A549 (cell line): ENCODE data around the gene ONECUT3. TPM values are rescaled to one million over a fixed set of nuclear protein-coding genes. Genes with fewer than 3 reads are reported as not detected.
A peak's percentile ranks its signal among the peaks of the same experiment; 100 is the strongest.

Source experiments
- ATAC-seq, 2 experiments: fragments of 200-7000 bp in 1 of 2; fragments of >200 bp in 1 of 2; cut with Nextera tagmentation in 1 of 2; cut with Tn5 transposase in 1 of 2; 3 replicates each; pipeline versions ENCODE4 v1.8.0 to v1.9.1; 2018 to 2020; ENCODE audit warnings: mild to moderate bottlenecking in 1 of 2, moderate library complexity in 1 of 2
- CTCF ChIA-PET: fragments of 300-600 bp; sonication (Branson Sonifier 250); formaldehyde crosslinking; extraction: SDS; loops from one replicate; lab custom pipeline; 2021; ENCODE audit warnings: antibody characterized with exemption, inconsistent platforms; lab: Yijun Ruan, JAX
- POLR2A ChIA-PET: fragments of 350-600 bp; formaldehyde crosslinking; extraction: SDS; loops from one replicate; lab custom pipeline; 2021; ENCODE audit warnings: antibody characterized with exemption, inconsistent platforms; lab: Yijun Ruan, JAX
- DNase-seq, 2 experiments: peaks; one replicate each; pipeline versions ENCODE4 v3.0.0 to v3.0.0-alpha.2; 2011 to 2016; ENCODE audit warnings: low read depth in 1 of 2, low spot score in 1 of 2
- FAIRE-seq: peaks from 2 replicates; lab custom pipeline; 2011; peaks lifted over from hg19 to GRCh38; lab: Jason Lieb, UNC
- H3K27ac ChIP-seq, 2 experiments: fragments of >200 bp; sonication (Bioruptor Twin); formaldehyde crosslinking; 3 replicates each; pipeline ENCODE4 v1.5.1; 2016 to 2017
- H3K4me1 ChIP-seq: fragments of >200 bp; sonication (Bioruptor Twin); formaldehyde crosslinking; 3 replicates; pipeline ENCODE4 v1.6.1; 2016
- H3K4me2 ChIP-seq: fragments of >200 bp; sonication (Bioruptor Twin); formaldehyde crosslinking; 3 replicates; pipeline ENCODE4 v1.6.1; 2016
- H3K4me3 ChIP-seq: fragments of >200 bp; sonication (Bioruptor Twin); formaldehyde crosslinking; 3 replicates; pipeline ENCODE4 v1.5.1; 2016
- H3K9me3 ChIP-seq: fragments of >200 bp; sonication (Bioruptor Twin); formaldehyde crosslinking; 3 replicates; pipeline ENCODE4 v1.6.1; 2016
- BHLHE40 ChIP-seq: IDR thresholded peaks from 2 replicates; pipeline ENCODE4 v1.6.1; 2012; ENCODE audit warnings: low read depth, low read length, inconsistent platforms
- CBX2 ChIP-seq: fragments of 200-600 bp; sonication (generic); IDR thresholded peaks from 2 replicates; pipeline ENCODE4 v1.6.1; 2016; ENCODE audit warnings: low read depth, mild to moderate bottlenecking, borderline replicate concordance
- CEBPB ChIP-seq, 2 experiments: fragments of >200 bp in 1 of 2; sonication (Bioruptor Twin) in 1 of 2; formaldehyde crosslinking in 1 of 2; IDR thresholded peaks; 2 replicates each; pipeline ENCODE4 v1.6.1; 2012 to 2016
- CHD4 ChIP-seq: fragments of 200-600 bp; sonication (generic); IDR thresholded peaks from 2 replicates; pipeline ENCODE4 v1.6.1; 2016; ENCODE audit warnings: antibody characterized with exemption, mild to moderate bottlenecking, borderline replicate concordance
- CTCF ChIP-seq: fragments of >200 bp; sonication (Bioruptor Twin); formaldehyde crosslinking; IDR thresholded peaks from 3 replicates; pipeline ENCODE4 v1.5.1; 2016
- EHMT2 ChIP-seq: fragments of 200-600 bp; sonication (generic); IDR thresholded peaks from 2 replicates; pipeline ENCODE4 v1.6.1; 2016; ENCODE audit warnings: antibody characterized with exemption, low read depth, mild to moderate bottlenecking, moderate library complexity
- FOSL2 ChIP-seq, 2 experiments: fragments of 450-650 bp in 1 of 2; fragments of >200 bp in 1 of 2; sonication (Bioruptor Twin) in 1 of 2; formaldehyde crosslinking; IDR thresholded peaks; 2 replicates each; pipeline versions ENCODE4 v1.5.0 to v1.6.1; 2016 to 2020; ENCODE audit warnings: mild to moderate bottlenecking in 1 of 2, moderate library complexity in 1 of 2
- HDAC2 ChIP-seq: fragments of 200-600 bp; sonication (generic); IDR thresholded peaks from 2 replicates; pipeline ENCODE4 v1.6.1; 2016
- JUN ChIP-seq, 2 experiments: fragments of >200 bp; sonication (Bioruptor Twin); formaldehyde crosslinking; IDR thresholded peaks; 2 replicates in 1 of 2; 3 replicates in 1 of 2; pipeline ENCODE4 v1.6.1; 2016 to 2017
- KDM1A ChIP-seq: fragments of 200-600 bp; sonication (generic); IDR thresholded peaks from 2 replicates; pipeline ENCODE4 v1.6.1; 2016; ENCODE audit warnings: low read depth, mild to moderate bottlenecking
- KDM5A ChIP-seq: fragments of 200-600 bp; sonication (generic); IDR thresholded peaks from 2 replicates; pipeline ENCODE4 v1.6.1; 2016; ENCODE audit warnings: antibody characterized with exemption, mild to moderate bottlenecking
- MAFK ChIP-seq: fragments of 450-650 bp; IDR thresholded peaks from 2 replicates; pipeline ENCODE4 v1.6.1; 2014; ENCODE audit not compliant: partially characterized antibody
- MAZ ChIP-seq: fragments of 150-350 bp; IDR thresholded peaks from 2 replicates; pipeline ENCODE4 v1.6.1; 2014; ENCODE audit warnings: antibody characterized with exemption, low read depth, low read length, borderline replicate concordance
- NPAS2 ChIP-seq: fragments of 250-450 bp; sonication (Bioruptor Pico); IDR thresholded peaks from 2 replicates; pipeline ENCODE4 v1.8.0; 2022; ENCODE audit warnings: mild to moderate bottlenecking, moderate library complexity, borderline replicate concordance
- PHF8 ChIP-seq: fragments of 200-600 bp; sonication (generic); IDR thresholded peaks from 2 replicates; pipeline ENCODE4 v1.6.1; 2016; ENCODE audit warnings: low read depth, mild to moderate bottlenecking, antibody characterized with exemption, moderate library complexity, borderline replicate concordance
- RNF2 ChIP-seq: fragments of 200-600 bp; sonication (generic); IDR thresholded peaks from 2 replicates; pipeline ENCODE4 v1.6.1; 2016; ENCODE audit warnings: low read depth, mild to moderate bottlenecking, antibody characterized with exemption, moderate library complexity, borderline replicate concordance
- TFCP2L1 ChIP-seq: fragments of 250-450 bp; sonication (Bioruptor Pico); IDR thresholded peaks from 2 replicates; pipeline ENCODE4 v1.5.0; 2021; ENCODE audit warnings: mild to moderate bottlenecking
- ZC3H11A ChIP-seq: fragments of 450-650 bp; IDR thresholded peaks from 2 replicates; pipeline ENCODE4 v1.6.1; 2014; ENCODE audit warnings: antibody characterized with exemption, mild to moderate bottlenecking
- ZNF302 ChIP-seq: fragments of 250-450 bp; sonication (Bioruptor Pico); IDR thresholded peaks from 2 replicates; pipeline ENCODE4 v1.9.0; 2021; ENCODE audit warnings: inconsistent platforms, mild to moderate bottlenecking, moderate library complexity
- WGBS: methylation state at CpG from one replicate; pipeline ENCODE4 v1.1.6; 2017; ENCODE audit errors: missing lambda C conversion rate; 5-methylcytosine and 5-hydroxymethylcytosine counted together
- polyA plus RNA-seq, 4 experiments: library from polyadenylated mRNA; depleted of rRNA in 3 of 4; stranded (reverse); fragments of >200 nt; fragmentation: RNase III in 1 of 4; extraction: RNeasy Plus Mini Kit Qiagen cat#74134 plus additional on column Dnase treatment in 1 of 4; gene quantifications; 2 replicates in 3 of 4; 3 replicates in 1 of 4; pipeline ENCODE4 v1.2.3, GENCODE V29; 2011 to 2017
- TF ChIP-seq, protein P1 (sequence below): fragments of 150-350 bp; IDR thresholded peaks from 2 replicates; pipeline ENCODE4 v1.6.1; 2014; ENCODE audit warnings: low read depth, mild to moderate bottlenecking, low read length
- TF ChIP-seq, protein P2 (sequence below): fragments of >200 bp; sonication (Bioruptor Twin); formaldehyde crosslinking; IDR thresholded peaks from 3 replicates; pipeline ENCODE4 v1.6.1; 2016
- TF ChIP-seq, protein P3 (sequence below): fragments of >200 bp; sonication (Bioruptor Twin); formaldehyde crosslinking; IDR thresholded peaks from 2 replicates; pipeline ENCODE4 v1.6.1; 2016

Gene ONECUT3
- polyA plus RNA-seq, 2 of the 4 experiments (the other 2 are of a cell fraction): 0.01 TPM; not detected in 1

DNA sequence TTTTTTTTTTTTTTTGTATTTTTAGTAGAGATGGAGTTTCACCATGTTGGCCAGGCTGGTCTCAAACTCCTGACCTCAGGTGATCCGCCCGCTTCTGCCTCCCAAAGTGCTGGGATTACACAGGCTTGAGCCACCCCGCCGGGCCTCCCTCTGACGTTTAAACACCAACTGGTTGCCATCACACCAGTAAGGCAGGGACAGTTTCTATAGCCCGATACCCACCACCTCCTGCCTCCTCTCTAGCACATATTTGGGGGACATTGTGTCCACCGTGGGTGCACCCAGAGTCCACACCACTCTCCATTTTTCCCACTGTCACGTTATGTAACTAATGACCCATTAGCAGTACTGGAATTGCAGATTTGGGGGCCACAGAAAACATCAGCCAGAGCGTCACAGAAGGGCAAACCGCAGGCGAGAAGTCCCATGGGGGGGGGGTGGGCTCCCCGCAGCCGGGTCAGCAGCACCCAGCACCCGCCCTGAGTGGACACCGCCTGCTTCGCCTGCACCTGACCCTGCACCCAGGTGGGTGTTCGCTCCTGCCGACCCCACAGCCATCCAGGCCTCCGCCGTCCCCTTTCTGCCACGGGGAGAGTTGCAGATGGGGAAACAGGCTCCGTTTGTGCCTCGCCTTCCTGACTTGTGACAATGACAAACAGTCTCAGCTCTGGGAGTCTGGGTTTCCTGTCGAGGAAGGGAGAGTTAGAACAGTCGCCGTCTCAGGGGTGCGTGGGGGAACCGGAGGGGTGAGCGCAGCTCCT lies 3.6 kb downstream of the ONECUT3 start:
- peak overlapping the region; percentile 24; the same call in 1 of the 3 replicates for H3K4me3 ChIP-seq

DNA sequence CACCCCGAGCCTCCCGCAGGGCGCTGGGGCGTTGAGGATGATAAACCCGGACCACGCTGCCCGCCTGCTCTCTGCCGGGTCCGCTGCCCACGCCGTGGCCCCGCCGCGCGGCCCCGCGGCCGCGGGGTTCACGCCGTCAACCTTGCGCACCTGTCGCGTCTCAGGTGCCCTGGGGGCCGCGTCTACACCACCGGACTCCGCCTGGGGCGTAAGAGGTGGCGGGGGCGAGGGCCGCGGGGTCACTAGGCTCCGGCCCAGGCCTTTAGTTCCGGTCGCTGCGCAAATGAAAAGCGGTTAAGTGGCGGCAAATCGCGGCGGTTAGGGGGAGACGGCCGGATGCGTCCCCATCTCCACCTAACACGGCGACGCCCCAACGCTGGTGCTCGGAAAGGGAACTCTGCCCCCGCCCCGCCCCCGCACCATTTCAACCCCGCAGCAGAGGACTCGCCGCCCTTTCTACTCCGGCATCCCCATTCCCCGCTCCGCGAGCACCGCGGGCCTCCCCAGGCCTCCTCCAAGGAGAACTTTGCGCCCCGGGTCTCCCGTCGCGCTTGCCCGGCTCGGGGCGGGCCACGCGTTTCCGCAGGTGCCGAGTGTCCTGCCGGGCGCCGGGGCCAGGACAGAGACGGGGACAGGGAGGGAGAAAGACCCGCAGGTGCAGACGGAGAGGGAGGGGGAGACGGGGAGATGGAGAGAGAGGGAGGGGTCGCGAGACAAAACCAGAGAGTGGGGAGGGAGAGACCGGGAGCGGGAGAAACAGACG lies 4.3 kb downstream of the ONECUT3 start:
- ChIA-PET CTCF (interaction anchor here (1.2 kb wide), 1 partner anchor 85 kb away, joined by 5 read pairs; no protein-coding TSS in a partner anchor), POLR2A (no interaction called here)
- under 1% methylated on average over 18 of the region's 86 CpGs for WGBS
- FAIRE-seq: no peak
- no peak for ATAC-seq
- Histone ChIP-seq H3K9me3 (no peaks in the 10 kb centered on the region), H3K27ac (no peak overlapping the region), H3K4me2 (peak overlapping the region; percentile 54), H3K4me3 (peak overlapping the region; percentile 24; the same call in 2 of the 3 replicates), H3K4me1 (peaks cover 10% of the 10 kb centered on the region; the same call in 2 of the 3 replicates)
- TF ChIP-seq TFCP2L1 (no peak), KDM1A (no peak), HDAC2 (no peak), MAFK (no peak), CEBPB (IDR thresholded peaks at IDR 0.05) (no peak), JUN (IDR thresholded peaks at IDR 0.05) (no peak), CHD4 (no peak), FOSL2 (IDR thresholded peaks at IDR 0.05) (no peak), FOSL2 (CRISPR knock-in tag; IDR thresholded peaks at IDR 0.05) (no peak), BHLHE40 (no peak), MAZ (no peak), ZNF302 (CRISPR knock-in tag) (no peak), RNF2 (no peak), ZC3H11A (no peak), CTCF (no peak), CBX2 (no peak), EHMT2 (no peak), KDM5A (no peak)
- TF ChIP-seq, protein P1, sequence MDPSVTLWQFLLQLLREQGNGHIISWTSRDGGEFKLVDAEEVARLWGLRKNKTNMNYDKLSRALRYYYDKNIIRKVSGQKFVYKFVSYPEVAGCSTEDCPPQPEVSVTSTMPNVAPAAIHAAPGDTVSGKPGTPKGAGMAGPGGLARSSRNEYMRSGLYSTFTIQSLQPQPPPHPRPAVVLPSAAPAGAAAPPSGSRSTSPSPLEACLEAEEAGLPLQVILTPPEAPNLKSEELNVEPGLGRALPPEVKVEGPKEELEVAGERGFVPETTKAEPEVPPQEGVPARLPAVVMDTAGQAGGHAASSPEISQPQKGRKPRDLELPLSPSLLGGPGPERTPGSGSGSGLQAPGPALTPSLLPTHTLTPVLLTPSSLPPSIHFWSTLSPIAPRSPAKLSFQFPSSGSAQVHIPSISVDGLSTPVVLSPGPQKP: no peak
- TF ChIP-seq, protein P2, sequence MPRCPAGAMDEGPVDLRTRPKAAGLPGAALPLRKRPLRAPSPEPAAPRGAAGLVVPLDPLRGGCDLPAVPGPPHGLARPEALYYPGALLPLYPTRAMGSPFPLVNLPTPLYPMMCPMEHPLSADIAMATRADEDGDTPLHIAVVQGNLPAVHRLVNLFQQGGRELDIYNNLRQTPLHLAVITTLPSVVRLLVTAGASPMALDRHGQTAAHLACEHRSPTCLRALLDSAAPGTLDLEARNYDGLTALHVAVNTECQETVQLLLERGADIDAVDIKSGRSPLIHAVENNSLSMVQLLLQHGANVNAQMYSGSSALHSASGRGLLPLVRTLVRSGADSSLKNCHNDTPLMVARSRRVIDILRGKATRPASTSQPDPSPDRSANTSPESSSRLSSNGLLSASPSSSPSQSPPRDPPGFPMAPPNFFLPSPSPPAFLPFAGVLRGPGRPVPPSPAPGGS: no peak
- TF ChIP-seq, protein P3, sequence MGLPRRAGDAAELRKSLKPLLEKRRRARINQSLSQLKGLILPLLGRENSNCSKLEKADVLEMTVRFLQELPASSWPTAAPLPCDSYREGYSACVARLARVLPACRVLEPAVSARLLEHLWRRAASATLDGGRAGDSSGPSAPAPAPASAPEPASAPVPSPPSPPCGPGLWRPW: no peak
- no peak for DNase-seq

More for the DNA sequence above, 3.6 kb downstream of the ONECUT3 start:
- no peak for FAIRE-seq
- WGBS: 24% methylated on average over 9 of the region's 29 CpGs
- POLR2A ChIA-PET: no interaction called here
- Histone ChIP-seq H3K4me2 (peak overlapping the region; percentile 54), H3K27ac (no peak overlapping the region), H3K9me3 (no peaks in the 10 kb centered on the region), H3K4me1 (peaks cover 10% of the 10 kb centered on the region; the same call in 2 of the 3 replicates)
- no peak for ATAC-seq
- TF ChIP-seq NPAS2 (CRISPR knock-in tag) (no peak), FOSL2 (IDR thresholded peaks at IDR 0.05) (no peak), FOSL2 (CRISPR knock-in tag; IDR thresholded peaks at IDR 0.05) (no peak), MAFK (no peak), PHF8 (no peak)
- DNase-seq: no peak
- CTCF ChIA-PET: interaction anchor here (1.2 to 3.2 kb wide), 2 partner anchors 10 to 84 kb away, joined by 5 to 16 read pairs; no protein-coding TSS in a partner anchor
